Mesothelial cell of epicardium (in vitro differentiated cells): ENCODE measurements around the gene OR2L3. TPM values are rescaled to one million over a fixed set of nuclear protein-coding genes. Genes with fewer than 3 reads are reported as not detected.

Experiments
- DNase-seq, 2 experiments: peaks; one replicate each; pipeline ENCODE4 v3.0.0; 2021; ENCODE audit warnings: low spot score in 2 of 2; ENCODE audit not compliant: unreplicated experiment in 2 of 2
- H3K27ac Mint-ChIP-seq: 2 replicates; pipeline ENCODE4 v1.8.0; 2021; ENCODE audit warnings: mixed read lengths
- H3K27me3 Mint-ChIP-seq: 2 replicates; pipeline ENCODE4 v1.8.0; 2021; ENCODE audit warnings: low read depth, mixed read lengths
- H3K36me3 Mint-ChIP-seq: 2 replicates; pipeline ENCODE4 v1.8.0; 2021; ENCODE audit warnings: mixed read lengths
- H3K4me1 Mint-ChIP-seq: 2 replicates; pipeline ENCODE4 v1.8.0; 2021; ENCODE audit warnings: mixed read lengths
- H3K4me3 Mint-ChIP-seq: 2 replicates; pipeline ENCODE4 v1.8.0; 2021; ENCODE audit warnings: mild to moderate bottlenecking, moderate library complexity, mixed read lengths
- H3K9me3 Mint-ChIP-seq: 2 replicates; pipeline ENCODE4 v1.8.0; 2021; ENCODE audit warnings: mixed read lengths
- total RNA-seq: library from RNA; stranded (reverse); gene quantifications from 3 replicates; pipeline ENCODE4 v1.2.1, GENCODE V29; 2021
- TF ChIP-seq, protein P1 (sequence below): fragments of 200-600 bp; sonication (generic); IDR thresholded peaks from one replicate; pipeline ENCODE4 v1.5.0; 2021; ENCODE audit warnings: antibody characterized with exemption; ENCODE audit not compliant: unreplicated experiment

Gene OR2L3
- not detected in 3 replicates for total RNA-seq

DNA sequence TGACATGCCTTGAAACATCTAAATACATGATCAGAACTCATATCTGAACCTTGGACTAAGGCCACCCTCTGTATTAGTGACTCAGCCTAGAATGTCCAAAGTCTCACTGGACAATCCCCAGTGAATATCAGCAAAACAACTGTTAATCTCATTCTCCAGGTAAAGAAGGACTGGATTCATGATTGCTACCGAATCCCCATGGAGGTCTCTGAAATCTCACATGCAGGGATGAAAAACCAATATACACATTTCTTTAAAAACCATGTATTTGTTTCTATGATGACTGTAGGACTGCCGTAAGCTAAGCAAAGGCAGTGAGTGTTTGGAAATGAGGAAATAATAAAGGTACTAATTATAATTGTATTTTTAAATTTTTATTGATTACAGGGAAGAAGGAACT is at the start of gene OR2L3:
OR2L3 (plus strand) TSS at position 301 of the 400 bp plus-strand sequence. CDS start 13,846 bp downstream, outside the sequence.
- Mint-ChIP-seq H3K9me3 (peaks cover 57% of the 10 kb centered on the region), H3K4me1 (no peaks in the 10 kb centered on the region), H3K27me3 (no peaks in the 10 kb centered on the region), H3K4me3 (no peak within 1 kb of the TSS), H3K36me3 (peaks cover 4% of the 10 kb centered on the region), H3K27ac (no peak within 1 kb of the TSS)
- DNase-seq: no peak
- TF ChIP-seq, protein P1, sequence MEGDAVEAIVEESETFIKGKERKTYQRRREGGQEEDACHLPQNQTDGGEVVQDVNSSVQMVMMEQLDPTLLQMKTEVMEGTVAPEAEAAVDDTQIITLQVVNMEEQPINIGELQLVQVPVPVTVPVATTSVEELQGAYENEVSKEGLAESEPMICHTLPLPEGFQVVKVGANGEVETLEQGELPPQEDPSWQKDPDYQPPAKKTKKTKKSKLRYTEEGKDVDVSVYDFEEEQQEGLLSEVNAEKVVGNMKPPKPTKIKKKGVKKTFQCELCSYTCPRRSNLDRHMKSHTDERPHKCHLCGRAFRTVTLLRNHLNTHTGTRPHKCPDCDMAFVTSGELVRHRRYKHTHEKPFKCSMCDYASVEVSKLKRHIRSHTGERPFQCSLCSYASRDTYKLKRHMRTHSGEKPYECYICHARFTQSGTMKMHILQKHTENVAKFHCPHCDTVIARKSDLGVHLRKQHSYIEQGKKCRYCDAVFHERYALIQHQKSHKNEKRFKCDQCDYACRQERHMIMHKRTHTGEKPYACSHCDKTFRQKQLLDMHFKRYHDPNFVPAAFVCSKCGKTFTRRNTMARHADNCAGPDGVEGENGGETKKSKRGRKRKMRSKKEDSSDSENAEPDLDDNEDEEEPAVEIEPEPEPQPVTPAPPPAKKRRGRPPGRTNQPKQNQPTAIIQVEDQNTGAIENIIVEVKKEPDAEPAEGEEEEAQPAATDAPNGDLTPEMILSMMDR: no peak

- no peaks in the 10 kb centered on the region for H3K4me1 Mint-ChIP-seq
- no peak overlapping the region for H3K4me3 Mint-ChIP-seq
- H3K27me3 Mint-ChIP-seq: no peaks in the 10 kb centered on the region
- TF ChIP-seq, protein P1: no peak
- no peak overlapping the region for H3K27ac Mint-ChIP-seq
- no peaks in the 10 kb centered on the region for H3K36me3 Mint-ChIP-seq
- peaks cover 65% of the 10 kb centered on the region for H3K9me3 Mint-ChIP-seq
- no peak for DNase-seq
Observed at GRCh38 chr1:247998811-247999210, 47.8 kb upstream of the OR2L3 start.

DNA sequence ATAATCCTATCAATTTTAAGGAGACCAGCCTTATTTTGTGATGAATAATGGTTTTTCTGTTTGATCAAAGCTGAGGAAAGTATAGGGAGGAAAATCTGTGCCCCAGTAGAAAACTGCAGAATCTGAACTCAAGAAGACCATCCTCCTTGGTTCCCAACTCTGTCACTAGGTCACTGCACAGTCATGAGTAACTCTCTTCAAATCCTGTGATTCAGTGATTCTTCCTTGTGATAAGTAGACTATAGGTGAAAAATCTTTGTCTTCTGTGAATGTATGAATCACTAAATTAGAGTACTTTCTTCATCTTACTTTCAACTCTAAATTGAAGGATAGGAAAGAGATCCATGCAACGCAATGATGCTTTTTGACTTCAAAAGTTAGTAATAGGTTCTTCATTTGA is 46.5 kb upstream of the OR2L3 start:
- Mint-ChIP-seq H3K36me3 (no peaks in the 10 kb centered on the region), H3K27ac (no peak overlapping the region), H3K4me1 (no peaks in the 10 kb centered on the region), H3K27me3 (no peaks in the 10 kb centered on the region), H3K9me3 (peaks cover 63% of the 10 kb centered on the region), H3K4me3 (no peak overlapping the region)
- TF ChIP-seq, protein P1: no peak
- DNase-seq: no peak

DNA sequence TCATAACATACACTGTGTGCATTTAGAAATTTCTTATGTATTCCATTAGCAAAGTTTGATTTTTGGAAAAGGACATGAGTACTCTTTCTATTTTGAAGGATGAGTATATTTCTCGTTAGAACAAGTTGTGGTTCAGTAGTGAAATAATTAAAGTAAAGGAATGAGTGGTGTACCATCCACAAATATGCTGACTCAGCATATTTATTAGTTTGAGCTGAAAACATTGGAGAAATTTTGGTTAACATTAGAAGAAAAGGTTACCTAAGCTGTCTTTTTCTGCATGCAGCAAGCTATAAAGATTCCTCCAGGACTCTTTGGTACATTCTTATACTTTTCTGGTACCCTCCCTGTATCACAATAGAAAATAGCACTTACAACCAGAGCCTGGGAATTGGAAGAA is 38.9 kb upstream of the OR2L3 start:
- H3K27ac Mint-ChIP-seq: no peak overlapping the region
- TF ChIP-seq, protein P1: no peak
- H3K27me3 Mint-ChIP-seq: no peaks in the 10 kb centered on the region
- H3K9me3 Mint-ChIP-seq: peaks cover 83% of the 10 kb centered on the region
- no peak overlapping the region for H3K4me3 Mint-ChIP-seq
- no peak for DNase-seq
- H3K36me3 Mint-ChIP-seq: no peaks in the 10 kb centered on the region
- H3K4me1 Mint-ChIP-seq: no peaks in the 10 kb centered on the region

GRCh38 chr1:248009681-248010080 is 37.0 kb upstream of the OR2L3 start:
- Mint-ChIP-seq H3K4me3 (no peak overlapping the region), H3K9me3 (peaks cover 80% of the 10 kb centered on the region), H3K4me1 (no peaks in the 10 kb centered on the region), H3K27me3 (no peaks in the 10 kb centered on the region), H3K27ac (no peak overlapping the region), H3K36me3 (no peaks in the 10 kb centered on the region)
- no peak for DNase-seq
- TF ChIP-seq, protein P1: no peak

- Mint-ChIP-seq H3K4me1 (no peaks in the 10 kb centered on the region), H3K9me3 (peaks cover 75% of the 10 kb centered on the region), H3K4me3 (no peak within 1 kb of the TSS), H3K27me3 (no peaks in the 10 kb centered on the region), H3K27ac (no peak within 1 kb of the TSS), H3K36me3 (no peaks in the 10 kb centered on the region)
- TF ChIP-seq, protein P1: no peak
- no peak for DNase-seq
Observed at GRCh38 chr1:248013229-248013710, 33.4 kb upstream of the OR2L3 start, which contains the start of gene OR2L5. OR2L5 (plus strand) TSS chr1:248013660; CDS start chr1:248021948, 8,288 bp downstream.
